Spleen (tissue), 13 donors: ENCODE measurements around the gene AP1AR. TPM values are rescaled to one million over a fixed set of nuclear protein-coding genes. Genes with fewer than 3 reads are reported as not detected.
A peak's percentile ranks its signal among the peaks of the same experiment; 100 is the strongest.

ENCODE experiments used
- DNase-seq: peaks from one replicate; pipeline ENCODE4 v3.0.0-alpha.2; 2020
- H3K27ac ChIP-seq, 8 donors: fragments of 200-600 bp; sonication (generic) in 7 of 8; 1 replicate in 4 of 8; 2 replicates in 4 of 8; pipeline versions ENCODE4 v1.5.0 to v1.8.0; 2016 to 2021; ENCODE audit warnings: inconsistent platforms in 4 of 8, mild to moderate bottlenecking in 4 of 8, moderate library complexity in 1 of 8
- H3K27me3 ChIP-seq, 7 donors: fragments of 200-600 bp; sonication (generic) in 6 of 7; replicated peaks in 1 of 7; 1 replicate in 4 of 7; 2 replicates in 3 of 7; pipeline versions ENCODE4 v1.5.0 to v1.8.0; 2016 to 2021; ENCODE audit warnings: inconsistent platforms in 3 of 7, mild to moderate bottlenecking in 1 of 7
- H3K36me3 ChIP-seq, 6 donors: fragments of 200-600 bp; sonication (generic) in 5 of 6; 1 replicate in 4 of 6; 2 replicates in 2 of 6; pipeline versions ENCODE4 v1.5.0 to v1.8.0; 2016 to 2021; ENCODE audit warnings: inconsistent platforms in 2 of 6
- H3K4me1 ChIP-seq, 6 donors: fragments of 200-600 bp; sonication (generic) in 5 of 6; 1 replicate in 3 of 6; 2 replicates in 3 of 6; pipeline versions ENCODE4 v1.5.0 to v1.8.0; 2016 to 2021; ENCODE audit warnings: inconsistent platforms in 3 of 6
- H3K4me3 ChIP-seq, 8 donors: fragments of 200-600 bp; sonication (generic) in 7 of 8; 1 replicate in 4 of 8; 2 replicates in 4 of 8; pipeline versions ENCODE4 v1.5.0 to v1.8.0; 2016 to 2021; ENCODE audit warnings: inconsistent platforms in 4 of 8, mild to moderate bottlenecking in 4 of 8, moderate library complexity in 2 of 8
- H3K9me3 ChIP-seq, 8 donors: fragments of 200-600 bp; sonication (generic) in 7 of 8; 1 replicate in 4 of 8; 2 replicates in 4 of 8; pipeline versions ENCODE4 v1.5.0 to v1.8.0; 2016 to 2021; ENCODE audit warnings: inconsistent platforms in 4 of 8
- CTCF ChIP-seq, 11 experiments: fragments of 200-600 bp in 7 of 11; fragments of 450-650 bp in 4 of 11; sonication (generic) in 4 of 11; IDR thresholded peaks in 8 of 11; conservative IDR thresholded peaks in 3 of 11; 1 replicate in 7 of 11; 2 replicates in 4 of 11; pipeline versions ENCODE4 v1.4.0 to v1.8.0; 2016 to 2021; ENCODE audit warnings: antibody characterized with exemption in 11 of 11, inconsistent platforms in 4 of 11, mild to moderate bottlenecking in 1 of 11
- POLR2A ChIP-seq, 3 donors: fragments of 450-650 bp; IDR thresholded peaks; one replicate each; pipeline ENCODE4 v1.5.1; 2017; ENCODE audit warnings: antibody characterized with exemption in 3 of 3, mild to moderate bottlenecking in 1 of 3
- POLR2AphosphoS5 ChIP-seq, 3 donors: sonication (generic); formaldehyde crosslinking; IDR thresholded peaks; one replicate each; pipeline ENCODE4 v1.5.1; 2017; ENCODE audit warnings: antibody characterized with exemption in 3 of 3
- whole genome bisulfite sequencing, 5 donors: extraction: QIAGEN DNeasy Blood & Tissue Kit in 3 of 5; methylation state at CpG; one replicate each; pipeline versions ENCODE4 v1.1.5 to v1.1.7; 2013 to 2018; 5-methylcytosine and 5-hydroxymethylcytosine counted together
- intact Hi-C: fragments of 100-400 bp; cut with DNase I; formaldehyde crosslinking; loops from one replicate; pipeline ENCODE4 v1.15.0; 2023; ENCODE audit warnings: low total_unique reads
- long read RNA-seq, 2 donors: transcript quantifications; one replicate each; lab custom pipeline, GENCODE V29; 2026
- polyA plus RNA-seq, 3 donors: library from polyadenylated mRNA; stranded (reverse); fragments of 200-250 nt; gene quantifications; one replicate each; pipeline ENCODE4 v1.2.1, GENCODE V29; 2013
- total RNA-seq, 7 donors: library from RNA; depleted of rRNA in 3 of 7; stranded (reverse); fragments of >200 nt in 3 of 7; fragmentation: NEBNext Ultra II Directional in 4 of 7; extraction: Animal tissue kit (Norgen Biotek cat#: 25700) in 4 of 7; gene quantifications; one replicate each; pipeline versions ENCODE4 v1.1.0 to v1.2.1, GENCODE V29; 2016 to 2021
- donor health status: healthy with polysubstance abuse.
- donor health status: DM: no; HTN: no; CAD: no; lungs with moderate emphysema.
- donor health status: DM: no; HTN: no; CAD: no.
- donor health status: Bipolar disorder and iron deficiency.
- donor health status: healthy.
- donor health status: DM: no; HTN: no; CAD: no.
- donor health status: DM: yes; HTN: yes; CAD: no.

Gene AP1AR
- total RNA-seq (10 to 100 TPM; 17.3 to 32.4 (median 24.1) TPM), polyA plus RNA-seq (10 to 100 TPM in 2 of 3 donors, 1 to 10 TPM in 1; 9.7 to 14.3 (median 13.4) TPM)
- long read RNA-seq, donor 1, partial matches to known transcripts = 16 of 21 reads
- long read RNA-seq, donor 1, other reads (novel, unspliced or antisense) = 0 of 21 reads
- long read RNA-seq, donor 2, transcript AP1AR-201 (10 exons, 2,902 nt) = major isoform, 6 of 19 reads
- long read RNA-seq, donor 2, partial matches to known transcripts = 12 of 19 reads
- long read RNA-seq, donor 2, other reads (novel, unspliced or antisense) = 0 of 19 reads

GRCh38 chr4:112231779-112232713, at the start of gene AP1AR:
Gene AP1AR (plus strand): TSS chr4:112231787. CDS start chr4:112232092, 305 bp downstream.
- Histone ChIP-seq H3K9me3 (no peaks in the 10 kb centered on the region), H3K27me3 (no peaks in the 10 kb centered on the region), H3K4me1 (peaks cover 12 to 60% (median 37%) of the 10 kb centered on the region in 6 donors), H3K4me3 (peak within 1 kb of the TSS; percentile 45 to 98 (median 90)), H3K36me3 (peaks cover 0 to 2% (median 0%) of the 10 kb centered on the region in 6 donors), H3K27ac (peak within 1 kb of the TSS; percentile 67 to 98 (median 96))
- peak; percentile 98 for DNase-seq
- intact Hi-C loops = no loop called here
- TF ChIP-seq CTCF (IDR thresholded peaks at IDR 0.05 in 8 of 11, conservative IDR thresholded peaks at IDR 0.05 in 3 of 11) (peak in 8 of 11 experiments; percentile 11 to 58 (median 28)), POLR2AphosphoS5 (IDR thresholded peaks at IDR 0.05) (peak; percentile 89 to 97 (median 95)), POLR2A (IDR thresholded peaks at IDR 0.05) (peak in 2 of 3 donors; percentile 45 to 89)
- WGBS, 5 donors = 0 to 1% (median 1%) methylated on average over 8 to 70 of the region's 70 CpGs

GRCh38 chr4:112182604-112183003, 49.0 kb upstream of the AP1AR start:
- DNase-seq = no peak
- intact Hi-C loops = no loop called here
- H3K27me3 ChIP-seq = no peaks in the 10 kb centered on the region
- no peaks in the 10 kb centered on the region for H3K4me1 ChIP-seq
- H3K9me3 ChIP-seq = no peaks in the 10 kb centered on the region
- 90 to 95% (median 91%) methylated on average over 3 of the region's 3 CpGs for WGBS, 5 donors
- no peak overlapping the region for H3K4me3 ChIP-seq
- H3K36me3 ChIP-seq = peaks cover 0 to 4% (median 0%) of the 10 kb centered on the region in 6 donors
- H3K27ac ChIP-seq = no peak overlapping the region
- TF ChIP-seq POLR2A (IDR thresholded peaks at IDR 0.05) = no peak
- no peak for TF ChIP-seq CTCF (IDR thresholded peaks at IDR 0.05 in 8 of 11, conservative IDR thresholded peaks at IDR 0.05 in 3 of 11)
- TF ChIP-seq POLR2AphosphoS5 (IDR thresholded peaks at IDR 0.05) = no peak

- H3K27me3 ChIP-seq = no peaks in the 10 kb centered on the region
- no peak for DNase-seq
- 33 to 70% (median 48%) methylated on average over 2 of the region's 2 CpGs for WGBS, 5 donors
- TF ChIP-seq CTCF (IDR thresholded peaks at IDR 0.05 in 8 of 11, conservative IDR thresholded peaks at IDR 0.05 in 3 of 11) (no peak), POLR2AphosphoS5 (IDR thresholded peaks at IDR 0.05) (no peak), POLR2A (IDR thresholded peaks at IDR 0.05) (no peak)
- intact Hi-C loops = no loop called here
- peaks cover 0 to 4% (median 0%) of the 10 kb centered on the region in 6 donors for H3K36me3 ChIP-seq
- H3K9me3 ChIP-seq = no peaks in the 10 kb centered on the region
- H3K27ac ChIP-seq = no peak overlapping the region
- no peak overlapping the region for H3K4me3 ChIP-seq
- no peaks in the 10 kb centered on the region for H3K4me1 ChIP-seq
Measured at GRCh38 chr4:112183252-112183651, 48.3 kb upstream of the AP1AR start.
